ENCODE data around the gene SPAG16.

- no peak for TF ChIP-seq EP300 (IDR thresholded peaks at IDR 0.05; ENCODE audit: borderline replicate concordance)
- TF ChIP-seq TAF1 (IDR thresholded peaks at IDR 0.05; ENCODE audit: low read depth): no peak
- no peak for TF ChIP-seq TCF12 (IDR thresholded peaks at IDR 0.05; ENCODE audit: low read depth)
- TF ChIP-seq CEBPB (IDR thresholded peaks at IDR 0.05): no peak
- TF ChIP-seq, protein P1, sequence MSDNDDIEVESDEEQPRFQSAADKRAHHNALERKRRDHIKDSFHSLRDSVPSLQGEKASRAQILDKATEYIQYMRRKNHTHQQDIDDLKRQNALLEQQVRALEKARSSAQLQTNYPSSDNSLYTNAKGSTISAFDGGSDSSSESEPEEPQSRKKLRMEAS (IDR thresholded peaks at IDR 0.05): no peak
- TF ChIP-seq, protein P2, sequence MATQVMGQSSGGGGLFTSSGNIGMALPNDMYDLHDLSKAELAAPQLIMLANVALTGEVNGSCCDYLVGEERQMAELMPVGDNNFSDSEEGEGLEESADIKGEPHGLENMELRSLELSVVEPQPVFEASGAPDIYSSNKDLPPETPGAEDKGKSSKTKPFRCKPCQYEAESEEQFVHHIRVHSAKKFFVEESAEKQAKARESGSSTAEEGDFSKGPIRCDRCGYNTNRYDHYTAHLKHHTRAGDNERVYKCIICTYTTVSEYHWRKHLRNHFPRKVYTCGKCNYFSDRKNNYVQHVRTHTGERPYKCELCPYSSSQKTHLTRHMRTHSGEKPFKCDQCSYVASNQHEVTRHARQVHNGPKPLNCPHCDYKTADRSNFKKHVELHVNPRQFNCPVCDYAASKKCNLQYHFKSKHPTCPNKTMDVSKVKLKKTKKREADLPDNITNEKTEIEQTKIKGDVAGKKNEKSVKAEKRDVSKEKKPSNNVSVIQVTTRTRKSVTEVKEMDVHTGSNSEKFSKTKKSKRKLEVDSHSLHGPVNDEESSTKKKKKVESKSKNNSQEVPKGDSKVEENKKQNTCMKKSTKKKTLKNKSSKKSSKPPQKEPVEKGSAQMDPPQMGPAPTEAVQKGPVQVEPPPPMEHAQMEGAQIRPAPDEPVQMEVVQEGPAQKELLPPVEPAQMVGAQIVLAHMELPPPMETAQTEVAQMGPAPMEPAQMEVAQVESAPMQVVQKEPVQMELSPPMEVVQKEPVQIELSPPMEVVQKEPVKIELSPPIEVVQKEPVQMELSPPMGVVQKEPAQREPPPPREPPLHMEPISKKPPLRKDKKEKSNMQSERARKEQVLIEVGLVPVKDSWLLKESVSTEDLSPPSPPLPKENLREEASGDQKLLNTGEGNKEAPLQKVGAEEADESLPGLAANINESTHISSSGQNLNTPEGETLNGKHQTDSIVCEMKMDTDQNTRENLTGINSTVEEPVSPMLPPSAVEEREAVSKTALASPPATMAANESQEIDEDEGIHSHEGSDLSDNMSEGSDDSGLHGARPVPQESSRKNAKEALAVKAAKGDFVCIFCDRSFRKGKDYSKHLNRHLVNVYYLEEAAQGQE (IDR thresholded peaks at IDR 0.05; ENCODE audit: low read depth): no peak
- no peak for TF ChIP-seq EGR1 (IDR thresholded peaks at IDR 0.05)
- no peak for TF ChIP-seq YY1 (IDR thresholded peaks at IDR 0.05; ENCODE audit: low read depth)
- TF ChIP-seq RAD21 (IDR thresholded peaks at IDR 0.05; ENCODE audit: low read depth): no peak
- no peak for TF ChIP-seq CREB1 (IDR thresholded peaks at IDR 0.05; ENCODE audit: low read depth)
- TF ChIP-seq FOXM1 (IDR thresholded peaks at IDR 0.05; ENCODE audit: borderline replicate concordance, low read depth): no peak
- TF ChIP-seq USF1 (IDR thresholded peaks at IDR 0.05): no peak
- no peak for TF ChIP-seq TEAD4 (IDR thresholded peaks at IDR 0.05)
These were observed 394.4 kb downstream of the SPAG16 start for GRCh38 chr2:213678437-213679218.

Measured in Ishikawa (cell line).